Measurements from ENCODE around the gene CUL7.

Gene CUL7

DNA sequence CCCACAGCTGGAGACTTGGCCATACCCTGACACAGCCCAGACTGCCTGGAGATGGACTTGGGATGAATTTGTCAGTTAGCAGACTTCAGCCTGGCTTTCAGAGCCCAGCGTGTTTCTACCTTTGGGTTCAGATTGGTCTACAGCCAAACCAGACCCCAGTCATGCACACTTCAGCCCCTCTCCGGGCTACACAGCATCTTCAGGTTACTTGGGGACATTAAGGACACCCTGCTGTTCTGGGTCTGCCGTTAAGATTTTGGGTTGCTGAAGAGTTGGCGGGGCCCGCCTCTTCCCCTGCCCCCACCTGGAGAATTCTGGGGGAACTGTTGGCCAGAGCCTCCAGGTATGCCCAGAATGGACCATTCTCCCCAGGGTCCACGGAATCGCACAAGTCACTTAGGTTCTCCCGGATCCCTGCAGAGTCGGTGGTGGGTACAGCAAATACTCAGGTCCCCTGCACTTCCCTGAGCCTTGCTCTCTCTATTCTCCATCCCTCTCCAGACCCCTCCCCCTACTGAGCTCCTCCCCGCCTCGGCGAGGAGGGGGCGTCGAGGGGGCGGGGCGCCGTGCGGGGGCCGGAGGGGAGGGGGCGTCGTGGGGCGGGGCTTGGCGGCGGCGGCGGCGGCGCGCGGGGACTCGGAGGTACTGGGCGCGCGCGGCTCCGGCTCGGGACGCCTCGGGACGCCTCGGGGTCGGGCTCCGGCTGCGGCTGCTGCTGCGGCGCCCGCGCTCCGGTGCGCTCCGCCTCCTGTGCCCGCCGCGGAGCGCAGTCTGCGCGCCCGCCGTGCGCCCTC is 22.2 kb upstream of the CUL7 start, which contains the start of gene PTK7:
Gene PTK7 (plus strand): TSS at position 645 of the 794 bp plus-strand sequence. CDS start 175 bp downstream, outside the sequence.
- Histone ChIP-seq H3K9me3 (ENCODE audit: low read length) (no peaks in the 10 kb centered on the region), H3K9me2 (ENCODE audit: low read depth, low read length) (no peaks in the 10 kb centered on the region), H3K4me3 (ENCODE audit: low read depth, low read length, poor library complexity, severe bottlenecking) (peak within 1 kb of the TSS; percentile 50), H3F3A (ENCODE audit: insufficient read depth, low read length) (no peaks in the 10 kb centered on the region), H3K9ac (ENCODE audit: low read length) (no peak within 1 kb of the TSS; the same call in 1 of the 2 replicates), H2AFZ (ENCODE audit: low read length) (no peak within 1 kb of the TSS), H3K79me2 (ENCODE audit: insufficient read depth, low read length) (no peaks in the 10 kb centered on the region), H3K4me1 (ENCODE audit: insufficient read depth, low read length, severe bottlenecking) (peaks cover 8% of the 10 kb centered on the region), H3K4me2 (ENCODE audit: low read length) (peak within 1 kb of the TSS; percentile 51), H3K27ac (ENCODE audit: low read depth, low read length, poor library complexity, severe bottlenecking) (no peak within 1 kb of the TSS), H4K20me1 (ENCODE audit: insufficient read depth, low read length) (no peaks in the 10 kb centered on the region), H3K36me3 (ENCODE audit: insufficient read depth, low read length) (no peaks in the 10 kb centered on the region), H3K27me3 (ENCODE audit: insufficient read depth, low read length) (no peaks in the 10 kb centered on the region)
- TF ChIP-seq, protein P1, sequence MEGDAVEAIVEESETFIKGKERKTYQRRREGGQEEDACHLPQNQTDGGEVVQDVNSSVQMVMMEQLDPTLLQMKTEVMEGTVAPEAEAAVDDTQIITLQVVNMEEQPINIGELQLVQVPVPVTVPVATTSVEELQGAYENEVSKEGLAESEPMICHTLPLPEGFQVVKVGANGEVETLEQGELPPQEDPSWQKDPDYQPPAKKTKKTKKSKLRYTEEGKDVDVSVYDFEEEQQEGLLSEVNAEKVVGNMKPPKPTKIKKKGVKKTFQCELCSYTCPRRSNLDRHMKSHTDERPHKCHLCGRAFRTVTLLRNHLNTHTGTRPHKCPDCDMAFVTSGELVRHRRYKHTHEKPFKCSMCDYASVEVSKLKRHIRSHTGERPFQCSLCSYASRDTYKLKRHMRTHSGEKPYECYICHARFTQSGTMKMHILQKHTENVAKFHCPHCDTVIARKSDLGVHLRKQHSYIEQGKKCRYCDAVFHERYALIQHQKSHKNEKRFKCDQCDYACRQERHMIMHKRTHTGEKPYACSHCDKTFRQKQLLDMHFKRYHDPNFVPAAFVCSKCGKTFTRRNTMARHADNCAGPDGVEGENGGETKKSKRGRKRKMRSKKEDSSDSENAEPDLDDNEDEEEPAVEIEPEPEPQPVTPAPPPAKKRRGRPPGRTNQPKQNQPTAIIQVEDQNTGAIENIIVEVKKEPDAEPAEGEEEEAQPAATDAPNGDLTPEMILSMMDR (IDR thresholded peaks at IDR 0.05; ENCODE audit: low read length), result no peak
- no peak for TF ChIP-seq EZH2 (IDR thresholded peaks at IDR 0.05; ENCODE audit: borderline replicate concordance, low read length)

DNA sequence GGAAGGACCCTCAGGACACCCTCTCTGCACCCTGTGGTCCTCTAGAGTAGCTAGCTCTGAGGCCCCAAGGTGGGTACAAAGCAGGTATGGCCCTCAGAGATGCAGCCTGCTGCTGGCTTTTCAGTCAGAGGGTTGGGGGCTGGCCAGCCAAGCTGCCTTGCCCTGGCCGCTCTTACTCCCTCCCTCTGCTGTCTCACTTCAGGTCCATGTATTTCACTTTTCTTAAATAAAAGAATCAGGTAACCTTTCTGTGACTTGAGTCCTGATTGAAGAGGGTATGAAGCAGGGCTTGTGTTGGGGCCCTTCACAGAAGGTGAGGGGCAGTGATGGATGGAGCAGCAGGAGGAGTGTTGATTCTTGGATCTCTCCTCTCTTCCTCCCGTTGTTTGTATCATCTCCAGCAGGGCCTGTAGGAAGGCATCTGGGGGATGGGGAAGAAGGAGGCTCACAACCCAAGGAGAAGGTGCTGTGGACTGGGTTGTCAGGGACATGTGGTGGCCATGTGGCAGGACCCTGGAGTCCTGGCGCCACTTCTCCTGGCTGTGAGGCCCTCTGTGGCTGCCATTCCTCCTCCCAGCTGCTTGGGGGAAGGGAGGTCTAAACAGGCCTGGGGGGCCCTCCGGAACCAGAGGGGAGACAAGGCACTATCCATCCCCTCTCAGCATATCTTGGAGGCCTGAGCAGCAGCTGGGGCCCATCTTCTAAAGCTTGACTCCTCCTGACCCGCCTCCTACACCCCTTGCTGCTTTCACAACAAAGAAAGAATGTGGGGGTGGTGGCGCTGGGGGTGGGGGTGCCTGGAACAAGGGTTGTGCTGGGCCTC is 21.4 kb upstream of the CUL7 start:
- no peaks in the 10 kb centered on the region for H3K36me3 ChIP-seq (ENCODE audit: insufficient read depth, low read length)
- H3K4me3 ChIP-seq (ENCODE audit: low read depth, low read length, poor library complexity, severe bottlenecking), result no peak overlapping the region
- no peaks in the 10 kb centered on the region for H4K20me1 ChIP-seq (ENCODE audit: insufficient read depth, low read length)
- no peak overlapping the region for H2AFZ ChIP-seq (ENCODE audit: low read length)
- H3K9ac ChIP-seq (ENCODE audit: low read length), result no peak overlapping the region
- no peak for TF ChIP-seq EZH2 (IDR thresholded peaks at IDR 0.05; ENCODE audit: borderline replicate concordance, low read length)
- TF ChIP-seq, protein P1 (IDR thresholded peaks at IDR 0.05; ENCODE audit: low read length), result no peak
- H3K4me1 ChIP-seq (ENCODE audit: insufficient read depth, low read length, severe bottlenecking), result peaks cover 8% of the 10 kb centered on the region
- H3F3A ChIP-seq (ENCODE audit: insufficient read depth, low read length), result no peaks in the 10 kb centered on the region
- no peaks in the 10 kb centered on the region for H3K9me2 ChIP-seq (ENCODE audit: low read depth, low read length)
- H3K4me2 ChIP-seq (ENCODE audit: low read length), result no peak overlapping the region
- H3K27ac ChIP-seq (ENCODE audit: low read depth, low read length, poor library complexity, severe bottlenecking), result no peak overlapping the region
- no peaks in the 10 kb centered on the region for H3K27me3 ChIP-seq (ENCODE audit: insufficient read depth, low read length)
- H3K9me3 ChIP-seq (ENCODE audit: low read length), result no peaks in the 10 kb centered on the region
- H3K79me2 ChIP-seq (ENCODE audit: insufficient read depth, low read length), result no peaks in the 10 kb centered on the region

DNA sequence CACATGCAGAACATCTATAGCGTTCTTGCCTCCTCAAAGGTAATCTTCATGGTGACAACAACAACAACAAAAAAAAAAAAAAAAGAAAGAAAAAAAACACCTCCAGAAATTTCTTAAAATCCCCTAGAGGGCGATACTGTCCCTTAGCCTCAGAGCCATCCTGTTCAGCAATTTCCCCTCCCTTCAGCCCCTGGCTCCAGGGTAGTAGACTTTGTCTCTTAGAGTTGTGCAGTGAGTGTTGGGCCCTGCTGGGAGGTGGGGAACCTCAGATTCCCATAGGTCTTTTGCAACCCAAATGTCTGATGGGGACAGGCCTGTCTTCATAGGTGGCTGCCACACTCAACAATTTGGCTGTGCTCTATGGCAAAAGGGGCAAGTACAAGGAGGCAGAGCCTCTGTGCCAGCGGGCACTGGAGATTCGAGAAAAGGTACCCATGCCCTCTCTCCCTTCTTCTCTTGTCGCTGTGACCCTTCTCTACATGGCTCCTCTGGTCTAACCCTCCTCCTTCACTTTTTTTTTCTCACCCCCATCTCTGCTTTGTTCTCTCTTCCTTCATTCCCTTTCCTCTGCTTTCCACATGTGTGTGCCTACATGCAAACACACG is 16.5 kb upstream of the CUL7 start:
- H3K4me1 ChIP-seq (ENCODE audit: insufficient read depth, low read length, severe bottlenecking), result no peaks in the 10 kb centered on the region
- no peaks in the 10 kb centered on the region for H4K20me1 ChIP-seq (ENCODE audit: insufficient read depth, low read length)
- H3K27me3 ChIP-seq (ENCODE audit: insufficient read depth, low read length), result no peaks in the 10 kb centered on the region
- no peak overlapping the region for H3K9ac ChIP-seq (ENCODE audit: low read length)
- TF ChIP-seq, protein P1 (IDR thresholded peaks at IDR 0.05; ENCODE audit: low read length), result peak; percentile 56
- no peak for TF ChIP-seq EZH2 (IDR thresholded peaks at IDR 0.05; ENCODE audit: borderline replicate concordance, low read length)
- H3K4me2 ChIP-seq (ENCODE audit: low read length), result no peak overlapping the region
- H3K36me3 ChIP-seq (ENCODE audit: insufficient read depth, low read length), result no peaks in the 10 kb centered on the region
- H2AFZ ChIP-seq (ENCODE audit: low read length), result no peak overlapping the region
- H3K9me2 ChIP-seq (ENCODE audit: low read depth, low read length), result no peaks in the 10 kb centered on the region
- no peaks in the 10 kb centered on the region for H3F3A ChIP-seq (ENCODE audit: insufficient read depth, low read length)
- H3K4me3 ChIP-seq (ENCODE audit: low read depth, low read length, poor library complexity, severe bottlenecking), result no peak overlapping the region
- no peak overlapping the region for H3K27ac ChIP-seq (ENCODE audit: low read depth, low read length, poor library complexity, severe bottlenecking)
- no peaks in the 10 kb centered on the region for H3K79me2 ChIP-seq (ENCODE audit: insufficient read depth, low read length)
- H3K9me3 ChIP-seq (ENCODE audit: low read length), result no peaks in the 10 kb centered on the region

Data from OCI-LY1 (cell line).